A673 (cell line): ENCODE results near the gene MAGEA9B.

Source experiments
- CTCF ChIP-seq: fragments of 300-800, 200-600 bp; sonication (generic); conservative IDR thresholded peaks from 2 replicates; pipeline ENCODE4 v1.5.1; 2017; ENCODE audit warnings: low read depth, mild to moderate bottlenecking, antibody characterized with exemption, low read length, moderate library complexity, mixed read lengths
- EZH2 ChIP-seq: fragments of 200-600 bp; sonication (generic); IDR thresholded peaks from 2 replicates; pipeline ENCODE4 v1.6.1; 2017; ENCODE audit warnings: borderline replicate concordance, low read depth, mild to moderate bottlenecking, mixed read lengths, antibody characterized with exemption, low read length; ENCODE audit not compliant: poor library complexity, severe bottlenecking

DNA sequence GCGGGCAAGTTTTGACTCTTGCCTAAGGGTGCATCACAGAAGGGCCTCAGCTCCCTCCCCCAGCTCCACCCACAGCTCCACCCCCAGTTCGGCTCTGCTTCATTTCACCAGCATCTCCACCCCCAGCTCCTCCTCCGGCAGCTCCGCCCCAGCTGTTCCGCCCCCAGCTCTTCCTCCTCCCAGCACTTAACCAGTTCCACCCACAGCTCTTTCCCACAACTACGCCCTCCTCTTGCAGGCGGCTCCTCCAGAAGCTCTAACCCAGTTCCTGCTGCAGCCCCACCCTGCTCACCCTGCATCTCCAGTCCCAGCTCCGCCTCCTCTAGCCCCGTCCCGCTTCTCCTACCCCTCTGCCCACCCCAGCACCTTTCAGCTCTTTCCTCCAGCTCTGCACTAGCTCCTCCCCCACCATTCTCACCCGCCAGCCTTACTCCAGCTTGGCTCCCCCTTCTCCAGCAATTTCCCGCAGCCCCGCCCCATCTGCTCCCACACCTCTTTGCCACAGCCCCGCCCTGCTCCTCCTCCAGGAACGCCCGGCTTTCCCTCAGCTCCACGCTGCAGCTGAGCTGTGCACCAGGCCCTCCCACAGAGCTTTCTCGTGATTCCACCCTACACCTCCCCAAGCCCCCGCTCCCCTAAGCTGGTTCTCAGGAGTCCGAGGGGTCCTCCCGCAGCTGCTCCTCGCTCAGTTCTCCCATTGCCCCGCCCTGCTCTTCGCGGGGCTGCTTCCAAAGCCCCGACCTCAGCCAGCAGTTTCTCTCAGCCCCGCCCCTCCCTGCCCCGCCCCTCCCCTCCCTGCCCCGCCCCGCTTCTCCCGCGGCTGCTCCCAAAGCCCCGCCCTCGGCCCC is 47.8 kb downstream of the MAGEA9B start:
- TF ChIP-seq CTCF = no peak
- TF ChIP-seq EZH2 = no peak
